Subcutaneous preadipocyte (primary cell): Measurements from ENCODE around the gene CD33. TPM values are rescaled to one million over a fixed set of nuclear protein-coding genes. Genes with fewer than 3 reads are reported as not detected.

Source experiments
- small RNA-seq: library from RNA; depleted of rRNA; stranded (forward); fragments of <200 nt; gene quantifications from one replicate; pipeline ENCODE3, GENCODE V24; 2012
- total RNA-seq: library from RNA; depleted of rRNA; stranded (reverse); fragments of >200 nt; gene quantifications from 2 replicates; pipeline ENCODE4 v1.2.3, GENCODE V29; 2012

Gene CD33
- total RNA-seq, result not detected in 2 replicates

DNA sequence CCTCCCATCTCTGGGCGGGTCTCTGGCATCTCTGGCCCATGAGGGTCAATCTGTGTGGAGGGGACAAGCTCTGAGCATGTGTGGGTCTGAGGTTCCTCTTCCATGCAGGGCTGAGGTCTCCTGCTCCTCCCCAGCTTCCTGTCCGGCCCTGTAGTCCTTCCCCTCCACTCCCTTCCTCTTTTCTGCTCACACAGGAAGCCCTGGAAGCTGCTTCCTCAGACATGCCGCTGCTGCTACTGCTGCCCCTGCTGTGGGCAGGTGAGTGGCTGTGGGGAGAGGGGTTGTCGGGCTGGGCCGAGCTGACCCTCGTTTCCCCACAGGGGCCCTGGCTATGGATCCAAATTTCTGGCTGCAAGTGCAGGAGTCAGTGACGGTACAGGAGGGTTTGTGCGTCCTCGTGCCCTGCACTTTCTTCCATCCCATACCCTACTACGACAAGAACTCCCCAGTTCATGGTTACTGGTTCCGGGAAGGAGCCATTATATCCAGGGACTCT lies at the start of gene CD33:
TSS of gene CD33 (plus strand) at position 183 of the 496 bp plus-strand sequence. CDS start at position 222, 39 bp downstream.

DNA sequence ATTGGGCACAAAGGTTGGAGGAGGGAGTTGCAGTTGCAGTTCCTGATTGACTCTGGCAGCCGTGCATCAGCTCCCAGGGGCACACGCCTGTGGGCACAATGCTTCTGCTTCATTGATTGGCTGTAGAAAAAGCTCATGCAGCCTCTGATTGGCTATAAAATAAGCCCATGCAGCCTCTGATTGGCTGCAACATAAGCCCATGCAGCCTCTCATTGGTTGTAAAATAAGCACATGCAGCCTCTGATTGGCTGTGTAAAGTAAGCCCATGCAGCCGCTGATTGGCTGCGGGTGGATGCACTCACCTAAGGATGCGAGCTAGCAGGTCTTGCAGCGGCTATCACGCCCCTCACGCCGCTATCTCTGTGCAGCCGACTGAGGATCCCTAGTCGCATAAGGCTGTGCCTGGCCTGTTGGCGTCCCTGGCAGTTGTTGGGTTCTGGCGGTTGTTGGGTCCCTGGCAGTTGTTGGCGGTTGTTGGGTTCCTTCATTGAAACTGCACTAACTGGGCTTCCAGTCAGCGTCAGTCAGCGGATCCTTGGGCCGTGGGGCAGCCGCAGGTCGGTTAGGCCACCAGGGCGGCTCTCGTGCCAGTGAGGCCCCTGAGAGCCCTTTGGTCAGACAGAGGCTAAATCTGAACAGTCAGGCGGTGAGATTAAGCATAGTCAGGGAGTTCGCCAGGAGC lies 26.0 kb downstream of the CD33 start, which contains the start of gene SIGLECL1:
TSS of gene SIGLECL1 (plus strand) at position 295 of the 682 bp plus-strand sequence. CDS start 12,993 bp downstream, outside the sequence.

Small RNAs within 50 kb of the gene (small RNA-seq; reads per million reads assigned to genes)
- gene MIR8074, result not detected

Other genes starting within 250 kb of the CD33 start
- gene KLK7, start 241.2 kb upstream of the CD33 start, total RNA-seq, result not detected in 2 replicates
- gene KLK8, start 223.5 kb upstream of the CD33 start, total RNA-seq, result not detected in 2 replicates
- gene KLK10, start 205.4 kb upstream of the CD33 start, total RNA-seq, result not detected in 2 replicates
- not detected in 2 replicates for gene KLK11, start 198.5 kb upstream of the CD33 start, total RNA-seq
- not detected in 2 replicates for gene KLK12, start 190.1 kb upstream of the CD33 start, total RNA-seq
- gene KLK13, start 160.0 kb upstream of the CD33 start, total RNA-seq, result not detected in 2 replicates
- gene KLK14, start 142.2 kb upstream of the CD33 start, total RNA-seq, result not detected in 2 replicates
- gene CTU1, start 116.7 kb upstream of the CD33 start, total RNA-seq, result 7.6 and 7.7 TPM in 2 replicates
- gene SIGLEC9, start 100.2 kb upstream of the CD33 start, total RNA-seq, result under 0.01 TPM in 1 of 2 replicates, not detected in the other
- not detected in 2 replicates for gene SIGLEC7, start 82.8 kb upstream of the CD33 start, total RNA-seq
- not detected in 2 replicates for gene SIGLECL1, start 26.0 kb downstream of the CD33 start, total RNA-seq
- not detected in 2 replicates for gene IGLON5, start 86.6 kb downstream of the CD33 start, total RNA-seq
- 0.73 and 0.98 TPM in 2 replicates for gene VSIG10L, start 117.1 kb downstream of the CD33 start, total RNA-seq
- 121 and 213 TPM in 2 replicates for gene ETFB, start 141.3 kb downstream of the CD33 start, total RNA-seq
- not detected in 2 replicates for gene CLDND2, start 143.9 kb downstream of the CD33 start, total RNA-seq
- not detected in 2 replicates for gene NKG7, start 147.6 kb downstream of the CD33 start, total RNA-seq
- gene LIM2, start 162.9 kb downstream of the CD33 start, total RNA-seq, result not detected in 2 replicates
- not detected in 2 replicates for gene C19orf84, start 165.5 kb downstream of the CD33 start, total RNA-seq
- gene SIGLEC10, start 192.6 kb downstream of the CD33 start, total RNA-seq, result not detected in 2 replicates
- gene SIGLEC8, start 233.4 kb downstream of the CD33 start, total RNA-seq, result not detected in 2 replicates